ENCODE results near the gene PPP1R27. TPM values are rescaled to one million over a fixed set of nuclear protein-coding genes. Genes with fewer than 3 reads are reported as not detected.

The PPP1R27 gene
- polyA plus RNA-seq = under 1 TPM in 2 of 3 donors, not detected in 1; 0.15 to 0.58 TPM

DNA sequence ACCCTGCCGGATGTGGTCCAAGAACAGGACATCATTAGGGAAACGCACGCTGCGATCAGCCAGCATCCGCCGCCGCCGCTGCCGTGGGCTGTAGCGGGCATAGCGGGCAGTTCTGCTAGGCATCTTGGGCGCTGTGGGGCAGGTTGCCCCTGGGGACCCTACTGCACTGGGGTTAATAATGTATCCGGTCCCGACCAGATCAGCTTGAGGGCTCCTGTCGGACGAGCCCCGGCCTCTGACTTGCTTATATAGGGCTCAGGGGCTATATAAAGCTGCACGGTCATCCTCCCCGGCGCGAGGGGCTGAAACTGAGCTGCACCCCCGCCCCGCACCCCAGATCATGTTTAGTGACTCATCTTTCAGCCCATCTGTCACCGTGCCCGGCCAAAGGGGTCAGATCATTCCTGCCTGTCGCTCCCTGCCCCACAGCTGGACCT lies at the start of gene PPP1R27:
TSS of gene PPP1R27 (minus strand) at position 220 of the 437 bp plus-strand sequence. CDS start at position 123, 97 bp downstream.
- WGBS, 3 donors = 90 to 91% (median 91%) methylated on average over 26 of the region's 26 CpGs
- H3K27ac ChIP-seq (ENCODE audit: low read depth, low read length) = no peak within 1 kb of the TSS

GRCh38 chr17:81884520-81884919 lies 49.7 kb upstream of the PPP1R27 start:
- no peak overlapping the region for H3K27ac ChIP-seq (ENCODE audit: low read depth, low read length)
- WGBS, 3 donors = 53 to 75% (median 65%) methylated on average over 11 of the region's 11 CpGs

- H3K27ac ChIP-seq (ENCODE audit: low read depth, low read length) = no peak overlapping the region
- WGBS, 3 donors = 86 to 87% (median 87%) methylated on average over 5 of the region's 5 CpGs
Measured at GRCh38 chr17:81879121-81879520, 44.3 kb upstream of the PPP1R27 start.

DNA sequence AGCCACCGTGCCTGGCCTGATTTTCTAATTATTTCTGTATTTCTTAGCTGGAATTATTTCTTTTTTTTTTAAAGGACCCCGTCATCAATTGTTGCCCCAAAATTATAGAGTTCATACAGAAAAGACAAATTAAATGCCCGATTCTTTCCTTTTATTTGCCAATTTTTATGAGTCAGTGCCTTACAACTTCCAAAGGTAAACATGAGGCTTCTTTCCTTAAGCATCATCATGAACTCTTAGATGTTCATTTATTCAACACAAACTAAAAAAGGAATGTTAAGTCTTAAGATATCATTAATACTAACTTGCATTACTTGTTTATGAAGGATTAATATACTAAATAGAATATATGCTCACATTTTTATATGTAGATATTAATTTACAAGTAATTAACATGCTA lies 43.4 kb upstream of the PPP1R27 start:
- H3K27ac ChIP-seq (ENCODE audit: low read depth, low read length) = no peak overlapping the region
- 93 to 96% (median 94%) methylated on average over 3 of the region's 3 CpGs for WGBS, 3 donors

DNA sequence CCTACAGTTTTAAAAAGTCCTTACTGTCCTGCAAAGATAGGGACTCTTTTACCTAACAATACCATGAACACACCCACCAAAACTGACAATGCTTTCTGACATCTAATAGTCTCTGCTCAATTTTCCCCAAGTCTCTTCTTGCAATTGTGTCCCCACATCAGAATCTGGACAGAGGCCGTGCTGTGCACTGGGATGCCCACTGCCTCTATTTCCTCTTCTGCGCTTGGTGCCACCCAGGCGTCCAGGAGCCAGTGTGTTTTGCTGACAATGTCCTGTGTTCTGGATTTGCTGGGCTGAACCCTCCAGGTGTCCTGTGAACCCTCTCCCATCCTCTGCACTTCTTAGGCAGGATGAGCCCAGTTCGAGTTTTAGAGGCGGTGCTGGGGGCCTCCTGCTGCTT lies 42.7 kb upstream of the PPP1R27 start:
- WGBS, 3 donors = 93 to 97% (median 96%) methylated on average over 5 of the region's 5 CpGs
- H3K27ac ChIP-seq (ENCODE audit: low read depth, low read length) = no peak overlapping the region

- H3K27ac ChIP-seq (ENCODE audit: low read depth, low read length) = peak overlapping the region; percentile 99
- WGBS, 3 donors = 0 to 1% (median 1%) methylated on average over 81 to 86 of the region's 86 CpGs
Measured at GRCh38 chr17:81871387-81872230, 36.8 kb upstream of the PPP1R27 start.

DNA sequence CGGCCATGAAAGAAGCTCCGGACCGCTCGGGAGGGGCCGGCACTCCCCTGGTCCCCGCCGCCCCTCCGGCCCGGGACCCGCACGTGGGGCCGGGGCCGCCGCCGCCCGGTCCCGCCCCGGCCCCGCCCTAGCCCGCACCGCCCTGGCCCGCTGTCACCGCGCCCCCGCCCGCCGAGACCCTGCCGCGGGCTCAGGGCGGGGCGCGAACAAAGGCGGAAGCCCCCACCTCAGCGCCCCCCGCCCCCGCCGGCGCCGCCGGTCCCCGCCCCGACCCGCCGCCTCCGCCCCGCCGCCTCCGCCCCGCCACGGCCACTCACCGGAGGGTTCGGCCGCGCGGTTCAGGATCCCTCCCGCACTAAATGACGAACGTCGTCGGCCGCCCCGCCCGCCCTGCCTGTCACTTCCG lies 36.1 kb upstream of the PPP1R27 start, which contains the start of gene ARHGDIA:
TSS of gene ARHGDIA (minus strand) at position 357 of the 406 bp plus-strand sequence. CDS start 1,407 bp downstream, outside the sequence.
- peak within 1 kb of the TSS; percentile 99 for H3K27ac ChIP-seq (ENCODE audit: low read depth, low read length)
- WGBS, 3 donors = 0 to 1% (median 1%) methylated on average over 16 to 61 of the region's 64 CpGs

GRCh38 chr17:81870131-81870980 lies 35.5 kb upstream of the PPP1R27 start:
- peak overlapping the region; percentile 99 for H3K27ac ChIP-seq (ENCODE audit: low read depth, low read length)
- WGBS, 3 donors = 1 to 3% (median 1%) methylated on average over 39 to 65 of the region's 65 CpGs

GRCh38 chr17:81869221-81870130 lies 34.6 kb upstream of the PPP1R27 start:
- H3K27ac ChIP-seq (ENCODE audit: low read depth, low read length) = no peak overlapping the region
- 27 to 39% (median 38%) methylated on average over 51 to 52 of the region's 52 CpGs for WGBS, 3 donors

DNA sequence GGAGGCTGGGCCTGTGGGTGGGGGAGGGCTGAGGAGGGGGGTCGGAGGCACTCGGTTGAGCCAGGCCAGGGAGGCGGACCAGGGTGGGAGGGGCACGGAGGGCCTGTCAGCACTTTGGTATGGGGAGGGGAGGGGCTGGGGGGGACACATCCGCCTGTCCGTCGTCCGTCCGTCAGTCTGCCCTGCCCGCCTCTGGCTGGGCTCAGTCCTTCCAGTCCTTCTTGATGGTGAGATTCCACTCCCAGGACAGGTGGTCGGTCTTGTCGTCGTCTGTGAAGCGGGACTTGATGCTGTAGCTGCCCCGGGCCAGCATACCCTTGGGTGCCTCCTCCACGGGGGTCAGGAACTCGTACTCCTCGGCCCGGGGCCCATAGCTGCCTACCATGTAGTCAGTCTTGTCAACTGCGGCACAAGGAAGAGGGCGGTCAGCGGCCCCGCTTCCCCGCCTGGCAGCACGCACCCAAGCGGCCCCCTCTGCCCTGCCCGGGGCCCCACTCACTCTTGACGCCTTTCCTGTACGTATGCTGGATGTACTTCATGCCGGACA lies 33.9 kb upstream of the PPP1R27 start:
- no peak overlapping the region for H3K27ac ChIP-seq (ENCODE audit: low read depth, low read length)
- 62 to 75% (median 65%) methylated on average over 23 to 30 of the region's 30 CpGs for WGBS, 3 donors

GRCh38 chr17:81867991-81868673 lies 33.3 kb upstream of the PPP1R27 start:
- WGBS, 3 donors = 63 to 67% (median 67%) methylated on average over 26 to 28 of the region's 28 CpGs
- H3K27ac ChIP-seq (ENCODE audit: low read depth, low read length) = no peak overlapping the region

DNA sequence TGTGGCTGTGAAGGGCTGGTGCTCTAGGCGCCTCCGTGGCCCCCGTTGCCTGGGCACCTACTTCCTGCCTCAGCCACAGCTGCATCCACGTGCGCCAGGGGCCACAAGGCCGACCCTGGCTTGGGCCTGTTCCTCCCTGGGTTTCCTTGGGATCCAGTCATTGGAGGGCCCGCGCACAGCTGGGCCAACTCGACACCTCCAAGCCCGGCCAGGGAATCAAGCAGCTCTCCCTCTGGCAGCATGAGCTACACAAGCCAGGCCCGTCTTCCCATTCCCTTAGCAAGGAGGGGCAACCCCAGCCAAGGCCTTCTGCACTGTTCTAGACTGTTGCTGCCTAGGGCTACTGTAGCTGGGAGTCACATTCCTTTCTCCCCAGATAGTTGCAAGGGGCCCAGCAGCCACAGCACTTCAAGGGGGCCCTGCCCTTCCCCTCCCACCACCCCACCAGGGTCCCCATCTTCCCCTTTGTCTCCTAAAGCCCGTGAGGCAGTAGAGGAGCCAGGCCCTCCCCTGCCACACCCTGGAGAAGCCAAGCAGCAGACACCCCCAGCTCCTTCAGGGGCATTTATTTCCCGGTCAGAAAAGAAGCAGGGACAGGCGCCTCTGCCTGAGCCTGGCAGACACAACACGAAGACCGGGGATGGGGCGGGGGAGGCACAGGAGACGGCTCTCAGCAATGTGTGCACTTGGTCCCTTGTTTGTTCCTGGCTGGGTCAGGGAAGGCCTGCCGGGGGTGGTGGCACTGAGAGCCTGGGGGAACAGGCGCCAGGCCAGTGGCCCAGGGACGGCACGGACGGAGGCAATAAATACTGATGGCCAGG lies 32.5 kb upstream of the PPP1R27 start:
- H3K27ac ChIP-seq (ENCODE audit: low read depth, low read length) = no peak overlapping the region
- WGBS, 3 donors = 37 to 51% (median 45%) methylated on average over 23 of the region's 23 CpGs

GRCh38 chr17:81866440-81867169 lies 31.8 kb upstream of the PPP1R27 start:
- 61 to 69% (median 64%) methylated on average over 18 of the region's 18 CpGs for WGBS, 3 donors
- no peak overlapping the region for H3K27ac ChIP-seq (ENCODE audit: low read depth, low read length)

GRCh38 chr17:81865733-81866439 lies 31.0 kb upstream of the PPP1R27 start:
- WGBS, 3 donors = 38 to 69% (median 58%) methylated on average over 18 of the region's 18 CpGs
- no peak overlapping the region for H3K27ac ChIP-seq (ENCODE audit: low read depth, low read length)

GRCh38 chr17:81865358-81865732 lies 30.5 kb upstream of the PPP1R27 start:
- no peak overlapping the region for H3K27ac ChIP-seq (ENCODE audit: low read depth, low read length)
- WGBS, 3 donors = 60 to 97% (median 93%) methylated on average over 8 of the region's 8 CpGs

All from adipose tissue (tissue), 3 donors.